Panc1 (cell line): ENCODE results near the gene FN1. TPM values are rescaled to one million over a fixed set of nuclear protein-coding genes. Genes with fewer than 3 reads are reported as not detected.

Experiments
- ATAC-seq: fragments of 200-7000 bp; cut with Tn5 transposase; 2 replicates; pipeline ENCODE4 v1.9.1; 2020; ENCODE audit warnings: mild to moderate bottlenecking, moderate library complexity
- BruUV-seq: library from RNA; stranded (reverse); fragments of 400-500 nt; replicated peaks from 2 replicates; lab custom pipeline; 2021; lab: Mats Ljungman, UMichigan
- CTCF ChIA-PET: fragments of 300-600 bp; sonication (Branson Sonifier 250); formaldehyde crosslinking; loops from one replicate; lab custom pipeline; 2022; ENCODE audit warnings: antibody characterized with exemption; lab: Charles Lee
- POLR2A ChIA-PET: fragments of 300-600 bp; sonication (Branson Sonifier 250); formaldehyde crosslinking; loops from one replicate; lab custom pipeline; 2022; ENCODE audit warnings: antibody characterized with exemption; lab: Charles Lee
- DNase-seq: peaks from one replicate; pipeline ENCODE4 v3.0.0-alpha.2; 2010; ENCODE audit warnings: low read depth, low spot score
- H3K27ac ChIP-seq: 2 replicates; pipeline ENCODE4 v1.5.1; 2011; ENCODE audit warnings: mild to moderate bottlenecking, low read length, inconsistent platforms
- H3K27me3 ChIP-seq: fragments of 200-500 bp; sonication (Bioruptor generic); 2 replicates; pipeline ENCODE4 v1.6.0; 2014; ENCODE audit warnings: low read length, inconsistent platforms; ENCODE audit not compliant: control insufficient read depth, insufficient read depth
- H3K36me3 ChIP-seq: fragments of 200-500 bp; sonication (Bioruptor generic); 2 replicates; pipeline ENCODE4 v1.5.1; 2014; ENCODE audit warnings: inconsistent platforms, mild to moderate bottlenecking, low read length, moderate library complexity; ENCODE audit not compliant: control insufficient read depth, insufficient read depth
- H3K4me1 ChIP-seq: 2 replicates; pipeline ENCODE4 v1.5.1; 2011; ENCODE audit warnings: inconsistent platforms, mild to moderate bottlenecking, low read length, moderate library complexity; ENCODE audit not compliant: control insufficient read depth, insufficient read depth
- H3K4me3 ChIP-seq, 2 experiments: 2 replicates each; pipeline ENCODE4 v1.5.1; 2011 to 2012; ENCODE audit warnings: low read depth in 2 of 2, low read length in 2 of 2, mild to moderate bottlenecking in 2 of 2, inconsistent platforms in 1 of 2, moderate library complexity in 1 of 2
- H3K9me3 ChIP-seq: fragments of 200-500 bp; sonication (Bioruptor generic); 2 replicates; pipeline ENCODE4 v1.5.1; 2014; ENCODE audit warnings: low read depth, mild to moderate bottlenecking, inconsistent platforms, low read length, moderate library complexity; ENCODE audit not compliant: control insufficient read depth, insufficient read depth
- POLR2AphosphoS5 ChIP-seq: IDR thresholded peaks from 2 replicates; pipeline ENCODE4 v1.6.1; 2012; ENCODE audit warnings: mild to moderate bottlenecking, low read depth, low read length, moderate library complexity
- SIN3A ChIP-seq: IDR thresholded peaks from 2 replicates; pipeline ENCODE4 v1.6.1; 2012; ENCODE audit warnings: low read depth, mild to moderate bottlenecking, low read length, moderate library complexity, borderline replicate concordance; ENCODE audit not compliant: insufficient read depth
- TCF7L2 ChIP-seq: IDR thresholded peaks from 2 replicates; pipeline ENCODE4 v1.6.1; 2011; ENCODE audit warnings: mild to moderate bottlenecking, low read depth, low read length, inconsistent platforms
- in situ Hi-C: cut with HindIII; loops from 2 replicates; pipeline ENCODE4 v1.10.0; 2016; ENCODE audit warnings: low sequenced_read_pairs, low pct_unique_long_range_greater_than_20kb
- intact Hi-C: fragments of 100-400 bp; cut with micrococcal nuclease; formaldehyde crosslinking; loops from one replicate; pipeline ENCODE4 v1.10.0; 2022; ENCODE audit not compliant: unreplicated experiment
- total RNA-seq: library from RNA; stranded (reverse); gene quantifications from one replicate; pipeline ENCODE4 v1.2.1, GENCODE V29; 2021; ENCODE audit not compliant: unreplicated experiment
- TF ChIP-seq, protein P1 (sequence below), 2 experiments: IDR thresholded peaks; 2 replicates each; pipeline ENCODE4 v1.6.1; 2011 to 2012; ENCODE audit warnings: low read depth in 2 of 2, control low read depth in 1 of 2, low read length in 1 of 2, mild to moderate bottlenecking in 1 of 2, moderate library complexity in 1 of 2; ENCODE audit not compliant: insufficient read depth in 1 of 2
- TF ChIP-seq, protein P2 (sequence below): fragments of 450-650 bp; IDR thresholded peaks from 2 replicates; pipeline ENCODE4 v1.5.1; 2017; ENCODE audit warnings: mild to moderate bottlenecking

The FN1 gene
- total RNA-seq, 1 experiment from 2014 or later = 4.2 TPM

DNA sequence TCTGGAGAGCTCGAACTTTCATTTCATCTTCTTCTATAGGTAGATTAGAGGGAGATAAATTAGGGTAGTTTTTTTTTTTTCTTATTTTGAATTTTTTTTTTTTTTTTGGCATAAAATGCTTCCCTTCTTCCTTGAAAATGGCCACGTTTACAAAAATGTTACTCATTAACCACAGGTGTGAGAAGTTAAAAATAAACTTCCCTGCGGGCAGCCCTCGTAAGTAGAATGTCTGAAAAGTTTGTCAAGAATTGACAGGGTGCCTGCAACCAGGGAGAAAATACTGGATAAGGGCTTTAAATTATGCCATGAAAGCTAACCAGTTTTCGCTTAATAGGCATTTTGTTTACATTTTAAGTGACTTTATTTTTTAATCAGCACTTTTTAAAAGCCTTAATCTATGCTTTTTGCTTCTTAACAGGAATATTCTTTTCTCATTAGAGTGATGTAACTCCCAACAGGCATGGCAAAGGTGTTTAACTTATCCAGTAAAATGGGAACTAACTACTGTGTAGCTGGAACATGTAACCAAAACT lies 4.2 kb upstream of the FN1 start:
- peaks cover 33% of the 10 kb centered on the region for H3K27me3 ChIP-seq
- in situ Hi-C loops = no loop called here
- no peak for ATAC-seq
- POLR2A ChIA-PET = no interaction called here
- CTCF ChIA-PET = no interaction called here
- H3K36me3 ChIP-seq = no peaks in the 10 kb centered on the region; the same call in 1 of the 2 replicates
- no peak overlapping the region for H3K4me3 ChIP-seq
- no peaks in the 10 kb centered on the region for H3K9me3 ChIP-seq
- intact Hi-C loops = no loop called here
- no peak for DNase-seq
- TF ChIP-seq TCF7L2 = no peak
- TF ChIP-seq, protein P1, sequence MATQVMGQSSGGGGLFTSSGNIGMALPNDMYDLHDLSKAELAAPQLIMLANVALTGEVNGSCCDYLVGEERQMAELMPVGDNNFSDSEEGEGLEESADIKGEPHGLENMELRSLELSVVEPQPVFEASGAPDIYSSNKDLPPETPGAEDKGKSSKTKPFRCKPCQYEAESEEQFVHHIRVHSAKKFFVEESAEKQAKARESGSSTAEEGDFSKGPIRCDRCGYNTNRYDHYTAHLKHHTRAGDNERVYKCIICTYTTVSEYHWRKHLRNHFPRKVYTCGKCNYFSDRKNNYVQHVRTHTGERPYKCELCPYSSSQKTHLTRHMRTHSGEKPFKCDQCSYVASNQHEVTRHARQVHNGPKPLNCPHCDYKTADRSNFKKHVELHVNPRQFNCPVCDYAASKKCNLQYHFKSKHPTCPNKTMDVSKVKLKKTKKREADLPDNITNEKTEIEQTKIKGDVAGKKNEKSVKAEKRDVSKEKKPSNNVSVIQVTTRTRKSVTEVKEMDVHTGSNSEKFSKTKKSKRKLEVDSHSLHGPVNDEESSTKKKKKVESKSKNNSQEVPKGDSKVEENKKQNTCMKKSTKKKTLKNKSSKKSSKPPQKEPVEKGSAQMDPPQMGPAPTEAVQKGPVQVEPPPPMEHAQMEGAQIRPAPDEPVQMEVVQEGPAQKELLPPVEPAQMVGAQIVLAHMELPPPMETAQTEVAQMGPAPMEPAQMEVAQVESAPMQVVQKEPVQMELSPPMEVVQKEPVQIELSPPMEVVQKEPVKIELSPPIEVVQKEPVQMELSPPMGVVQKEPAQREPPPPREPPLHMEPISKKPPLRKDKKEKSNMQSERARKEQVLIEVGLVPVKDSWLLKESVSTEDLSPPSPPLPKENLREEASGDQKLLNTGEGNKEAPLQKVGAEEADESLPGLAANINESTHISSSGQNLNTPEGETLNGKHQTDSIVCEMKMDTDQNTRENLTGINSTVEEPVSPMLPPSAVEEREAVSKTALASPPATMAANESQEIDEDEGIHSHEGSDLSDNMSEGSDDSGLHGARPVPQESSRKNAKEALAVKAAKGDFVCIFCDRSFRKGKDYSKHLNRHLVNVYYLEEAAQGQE (IDR thresholded peaks at IDR 0.05; ENCODE audit: insufficient read depth in 1 of 2, low read depth in 2 of 2, low read length in 1 of 2) = no peak
- H3K4me1 ChIP-seq = peaks cover 3% of the 10 kb centered on the region; the same call in 1 of the 2 replicates
- H3K27ac ChIP-seq = no peak overlapping the region
- BruUV-seq = no TSS peak

DNA sequence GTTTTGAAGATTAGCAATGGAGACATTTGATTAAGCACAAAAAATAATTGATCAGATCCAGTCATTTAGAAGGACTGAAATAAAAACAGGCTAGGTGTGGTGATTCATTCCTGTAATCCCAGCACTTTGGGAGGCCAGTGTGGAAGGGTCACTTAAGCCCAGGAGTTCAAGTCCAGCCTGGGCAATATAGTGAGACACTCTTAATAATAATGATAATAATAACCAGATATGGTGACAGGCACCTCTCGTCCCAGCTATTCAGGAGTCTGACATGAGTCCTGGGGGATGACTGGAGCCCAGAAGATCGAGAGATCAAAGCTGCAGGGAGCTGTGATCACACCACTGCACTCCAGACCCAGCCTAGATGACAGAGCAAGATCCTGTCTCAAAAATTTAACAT lies 3.5 kb upstream of the FN1 start:
- intact Hi-C loops (no loop called here), in situ Hi-C loops (no loop called here)
- TF ChIP-seq, protein P2, sequence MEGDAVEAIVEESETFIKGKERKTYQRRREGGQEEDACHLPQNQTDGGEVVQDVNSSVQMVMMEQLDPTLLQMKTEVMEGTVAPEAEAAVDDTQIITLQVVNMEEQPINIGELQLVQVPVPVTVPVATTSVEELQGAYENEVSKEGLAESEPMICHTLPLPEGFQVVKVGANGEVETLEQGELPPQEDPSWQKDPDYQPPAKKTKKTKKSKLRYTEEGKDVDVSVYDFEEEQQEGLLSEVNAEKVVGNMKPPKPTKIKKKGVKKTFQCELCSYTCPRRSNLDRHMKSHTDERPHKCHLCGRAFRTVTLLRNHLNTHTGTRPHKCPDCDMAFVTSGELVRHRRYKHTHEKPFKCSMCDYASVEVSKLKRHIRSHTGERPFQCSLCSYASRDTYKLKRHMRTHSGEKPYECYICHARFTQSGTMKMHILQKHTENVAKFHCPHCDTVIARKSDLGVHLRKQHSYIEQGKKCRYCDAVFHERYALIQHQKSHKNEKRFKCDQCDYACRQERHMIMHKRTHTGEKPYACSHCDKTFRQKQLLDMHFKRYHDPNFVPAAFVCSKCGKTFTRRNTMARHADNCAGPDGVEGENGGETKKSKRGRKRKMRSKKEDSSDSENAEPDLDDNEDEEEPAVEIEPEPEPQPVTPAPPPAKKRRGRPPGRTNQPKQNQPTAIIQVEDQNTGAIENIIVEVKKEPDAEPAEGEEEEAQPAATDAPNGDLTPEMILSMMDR = no peak
- TF ChIP-seq TCF7L2 = no peak
- no peak for TF ChIP-seq POLR2AphosphoS5
- TF ChIP-seq SIN3A = no peak
- TF ChIP-seq, protein P1 (IDR thresholded peaks at IDR 0.05; ENCODE audit: insufficient read depth in 1 of 2, low read depth in 2 of 2, low read length in 1 of 2) = no peak
- H3K4me1 ChIP-seq = peaks cover 3% of the 10 kb centered on the region; the same call in 1 of the 2 replicates
- no peak overlapping the region for H3K27ac ChIP-seq
- H3K27me3 ChIP-seq = peaks cover 38% of the 10 kb centered on the region
- no TSS peak for BruUV-seq
- no peak for ATAC-seq
- H3K9me3 ChIP-seq = no peaks in the 10 kb centered on the region
- CTCF ChIA-PET = no interaction called here
- POLR2A ChIA-PET = no interaction called here
- H3K36me3 ChIP-seq = no peaks in the 10 kb centered on the region; the same call in 1 of the 2 replicates
- no peak overlapping the region for H3K4me3 ChIP-seq
- no peak for DNase-seq
